GM12878 (cell line): ENCODE measurements around the gene METAP2. TPM values are rescaled to one million over a fixed set of nuclear protein-coding genes. Genes with fewer than 3 reads are reported as not detected.

Source experiments
- ATAC-seq: fragments of 200-7000 bp; cut with Tn5 transposase; 3 replicates; pipeline ENCODE4 v1.9.1; 2020; ENCODE audit warnings: mild to moderate bottlenecking, moderate library complexity
- BruUV-seq: library from RNA; stranded (reverse); fragments of 400-500 nt; replicated peaks from 2 replicates; lab custom pipeline; 2021; lab: Mats Ljungman, UMichigan
- CTCF ChIA-PET: fragments of 300-600 bp; sonication (Branson Sonifier 250); formaldehyde crosslinking; extraction: SDS; loops from one replicate; lab custom pipeline; 2021; ENCODE audit warnings: inconsistent platforms; lab: Yijun Ruan, JAX
- POLR2A ChIA-PET: fragments of 350-600 bp; formaldehyde crosslinking; extraction: SDS; loops from one replicate; lab custom pipeline; 2021; ENCODE audit warnings: inconsistent platforms; lab: Charles Lee
- RAD21 ChIA-PET: fragments of 300-600 bp; sonication (Branson Sonifier 250); formaldehyde crosslinking; loops from one replicate; lab custom pipeline; 2023; ENCODE audit warnings: antibody characterized with exemption; ENCODE audit not compliant: unreplicated experiment; lab: Charles Lee
- SMC1A ChIA-PET: fragments of 300-600 bp; sonication (Branson Sonifier 250); formaldehyde crosslinking; loops from one replicate; lab custom pipeline; 2023; ENCODE audit not compliant: unreplicated experiment, uncharacterized antibody; lab: Charles Lee
- DNase-seq: peaks from one replicate; pipeline ENCODE4 v3.0.0-alpha.2; 2011; ENCODE audit warnings: low read depth, low spot score
- FAIRE-seq: peaks from 3 replicates; lab custom pipeline; 2011; peaks lifted over from hg19 to GRCh38; lab: Jason Lieb, UNC
- H2AFZ ChIP-seq: 2 replicates; pipeline ENCODE4 v1.6.0; 2011; ENCODE audit warnings: low read depth, low read length, control low read depth; ENCODE audit not compliant: control insufficient read depth
- H3K27ac ChIP-seq: 2 replicates; pipeline ENCODE4 v1.5.1; 2011; ENCODE audit warnings: control low read depth; ENCODE audit not compliant: control insufficient read depth, insufficient read depth
- H3K27me3 ChIP-seq, 2 experiments: replicated peaks in 1 of 2; 2 replicates each; pipeline versions ENCODE4 v1.6.0 to v1.6.1; 2011; ENCODE audit warnings: low read length in 1 of 2; ENCODE audit not compliant: control insufficient read depth in 2 of 2, insufficient read depth in 2 of 2
- H3K36me3 ChIP-seq, 2 experiments: 2 replicates each; pipeline ENCODE4 v1.5.1; 2011; ENCODE audit warnings: low read length in 1 of 2; ENCODE audit not compliant: control insufficient read depth in 2 of 2, insufficient read depth in 2 of 2
- H3K4me1 ChIP-seq: 2 replicates; pipeline ENCODE4 v1.6.1; 2011; ENCODE audit warnings: mild to moderate bottlenecking, low read length, moderate library complexity, mixed read lengths; ENCODE audit not compliant: control insufficient read depth, insufficient read depth
- H3K4me2 ChIP-seq: 2 replicates; pipeline ENCODE4 v1.6.0; 2011; ENCODE audit warnings: control low read depth; ENCODE audit not compliant: control insufficient read depth, insufficient read depth
- H3K4me3 ChIP-seq: fragments of 200-600 bp; sonication (generic); 2 replicates; pipeline ENCODE4 v1.5.1; 2016
- H3K79me2 ChIP-seq: 2 replicates; pipeline ENCODE4 v1.6.0; 2011; ENCODE audit warnings: low read length; ENCODE audit not compliant: control insufficient read depth, insufficient read depth
- H3K9ac ChIP-seq: 2 replicates; pipeline ENCODE4 v1.8.0; 2011; ENCODE audit warnings: low read length, control low read depth, mixed read lengths; ENCODE audit not compliant: control insufficient read depth, insufficient read depth
- H3K9me3 ChIP-seq: replicated peaks from 3 replicates; pipeline ENCODE4 v1.5.1; 2011; ENCODE audit warnings: mild to moderate bottlenecking, low read length; ENCODE audit not compliant: control insufficient read depth, insufficient read depth
- H4K20me1 ChIP-seq: 2 replicates; pipeline ENCODE4 v1.6.0; 2011; ENCODE audit not compliant: control insufficient read depth, insufficient read depth
- BACH1 ChIP-seq: fragments of 450-650 bp; IDR thresholded peaks from 2 replicates; pipeline ENCODE4 v1.6.1; 2017; ENCODE audit warnings: mild to moderate bottlenecking, borderline replicate concordance
- CHD2 ChIP-seq: IDR thresholded peaks from 2 replicates; pipeline ENCODE4 v1.6.1; 2011; ENCODE audit warnings: low read depth, low read length, improper control_type of control experiment, borderline replicate concordance
- ELK1 ChIP-seq: IDR thresholded peaks from 2 replicates; pipeline ENCODE4 v1.6.1; 2012; ENCODE audit warnings: low read depth, low read length, improper control_type of control experiment
- KDM1A ChIP-seq: fragments of 200-600 bp; sonication (generic); IDR thresholded peaks from 2 replicates; pipeline ENCODE4 v1.6.1; 2016; ENCODE audit warnings: borderline replicate concordance
- LARP7 ChIP-seq: fragments of 450-650 bp; IDR thresholded peaks from 2 replicates; pipeline ENCODE4 v1.6.1; 2017; ENCODE audit warnings: mild to moderate bottlenecking
- PAX5 ChIP-seq: IDR thresholded peaks from 2 replicates; pipeline ENCODE4 v1.6.1; 2011; ENCODE audit warnings: low read depth, low read length, borderline replicate concordance
- RAD51 ChIP-seq: fragments of 450-650 bp; IDR thresholded peaks from 2 replicates; pipeline ENCODE4 v1.6.1; 2016; ENCODE audit warnings: moderate library complexity, mild to moderate bottlenecking, inconsistent platforms
- RCOR1 ChIP-seq: conservative IDR thresholded peaks from 2 replicates; pipeline ENCODE4 v1.6.1; 2012; ENCODE audit warnings: low read depth, low read length, improper control_type of control experiment
- RELA ChIP-seq: fragments of 450-650 bp; IDR thresholded peaks from 2 replicates; pipeline ENCODE4 v1.8.0; 2014; ENCODE audit warnings: borderline replicate concordance; ENCODE audit not compliant: partially characterized antibody
- RUNX3 ChIP-seq: IDR thresholded peaks from 2 replicates; pipeline ENCODE4 v1.6.1; 2012; ENCODE audit warnings: low read length, inconsistent platforms
- SMAD1 ChIP-seq: fragments of 450-650 bp; IDR thresholded peaks from 2 replicates; pipeline ENCODE4 v1.6.1; 2018; ENCODE audit warnings: mild to moderate bottlenecking, low read depth; ENCODE audit not compliant: partially characterized antibody
- SMARCA5 ChIP-seq: fragments of 450-650 bp; IDR thresholded peaks from 2 replicates; pipeline ENCODE4 v1.6.1; 2017; ENCODE audit warnings: mild to moderate bottlenecking
- TCF12 ChIP-seq: IDR thresholded peaks from 2 replicates; pipeline ENCODE4 v1.6.1; 2011; ENCODE audit warnings: low read depth, mild to moderate bottlenecking, low read length
- ZNF592 ChIP-seq: fragments of 450-650 bp; IDR thresholded peaks from 2 replicates; pipeline ENCODE4 v1.6.1; 2017; ENCODE audit warnings: mild to moderate bottlenecking, moderate library complexity
- WGBS: methylation state at CpG from one replicate; pipeline ENCODE4 v1.1.6; 2016; ENCODE audit warnings: low lambda C conversion rate; ENCODE audit not compliant: insufficient replicate concordance, insufficient coverage; ENCODE audit errors: missing lambda C conversion rate; 5-methylcytosine and 5-hydroxymethylcytosine counted together
- in situ Hi-C: fragments of 300-500 bp; cut with MboI; formaldehyde crosslinking; loops from 9 replicates; pipeline ENCODE4 v1.14.3; 2018; ENCODE audit warnings: mixed read lengths
- intact Hi-C: fragments of 100-400 bp; cut with micrococcal nuclease; formaldehyde crosslinking; loops from one replicate; pipeline ENCODE4 v1.14.2; 2022; ENCODE audit not compliant: unreplicated experiment
- polyA plus RNA-seq, 11 experiments: library from polyadenylated mRNA; depleted of rRNA in 4 of 11; unstranded in 6 of 11; stranded (reverse) in 5 of 11; fragments of >200 nt; fragmentation: Nextera tagmentation in 4 of 11; fragmentation: Illumina TruSeq in 1 of 11; extraction: Ambion mirVana in 4 of 11; extraction: Trizol in 1 of 11; gene quantifications; 1 replicate in 1 of 11; 2 replicates in 10 of 11; pipeline versions ENCODE4 v1.2.1 to v1.2.3, GENCODE V29; 2011 to 2016; ENCODE audit warnings: inconsistent platforms in 2 of 11, missing spikeins in 2 of 11, low read depth in 1 of 11
- total RNA-seq, 4 experiments: library from RNA; depleted of rRNA in 3 of 4; stranded (reverse); fragments of >200 nt in 3 of 4; fragmentation: Illumina TruSeq in 1 of 4; extraction: Trizol in 1 of 4; gene quantifications; 2 replicates each; pipeline versions ENCODE4 v1.2.1 to v1.2.3, GENCODE V29; 2013 to 2021

Gene METAP2
- total and polyA plus RNA-seq, 10 of the 15 experiments (the other 5 are each of a cell fraction or from before 2014, with no cell fraction given), result 50.7 to 132 (median 73.9) TPM

- H3K27ac ChIP-seq, result no peak overlapping the region
- 93% methylated on average over 2 of the region's 2 CpGs for WGBS
- H3K9me3 ChIP-seq, result no peaks in the 10 kb centered on the region
- no peaks in the 10 kb centered on the region for H3K4me1 ChIP-seq
- intact Hi-C loops, result no loop called here
- H3K36me3 ChIP-seq, result peaks cover 0 to 19% of the 10 kb centered on the region in 2 experiments; a peak in 3 of 4 replicates
- TF ChIP-seq SMARCA5 (no peak), PAX5 (no peak), RAD51 (no peak)
- DNase-seq (no peak), FAIRE-seq (no peak), ATAC-seq (no peak)
- H4K20me1 ChIP-seq, result no peaks in the 10 kb centered on the region
- H3K27me3 ChIP-seq, result no peaks in the 10 kb centered on the region
- no peak overlapping the region for H3K4me2 ChIP-seq
- BruUV-seq, result no TSS peak
- H3K4me3 ChIP-seq, result no peak overlapping the region
- no peak overlapping the region for H2AFZ ChIP-seq
- no peak overlapping the region for H3K9ac ChIP-seq
- ChIA-PET POLR2A (interaction anchor here (0.7 kb wide), 1 partner anchor 13 kb away, joined by 3 read pairs; the partner anchor contains the start of gene METAP2), CTCF (interaction anchor here (0.9 to 2.1 kb wide), 2 partner anchors 10 to 13 kb away, joined by 3 to 4 read pairs; partner anchors contain the start of gene METAP2), SMC1A (interaction anchor here (0.6 kb wide), 1 partner anchor 13 kb away, joined by 3 read pairs; no protein-coding TSS in a partner anchor), RAD21 (no interaction called here)
- in situ Hi-C loops, result no loop called here
- H3K79me2 ChIP-seq, result peaks cover 3% of the 10 kb centered on the region
Measured at GRCh38 chr12:95487024-95487423, 13.1 kb downstream of the METAP2 start.

GRCh38 chr12:95492462-95492861, 18.5 kb downstream of the METAP2 start:
- ChIA-PET CTCF (interaction anchor here (0.5 to 0.6 kb wide), 2 partner anchors 9 to 399 kb away, joined by 3 read pairs; no protein-coding TSS in a partner anchor), SMC1A (no interaction called here), RAD21 (no interaction called here), POLR2A (interaction anchor here (0.7 kb wide), 1 partner anchor 681 kb away, joined by 3 read pairs; no protein-coding TSS in a partner anchor)
- H3K9me3 ChIP-seq, result no peaks in the 10 kb centered on the region
- in situ Hi-C loops (no loop called here), intact Hi-C loops (no loop called here)
- FAIRE-seq (no peak), ATAC-seq (no peak), DNase-seq (no peak)
- no TSS peak for BruUV-seq
- H3K4me3 ChIP-seq, result no peak overlapping the region
- H3K4me1 ChIP-seq, result no peaks in the 10 kb centered on the region
- H3K9ac ChIP-seq, result no peak overlapping the region
- H3K27ac ChIP-seq, result no peak overlapping the region
- H3K27me3 ChIP-seq, result no peaks in the 10 kb centered on the region
- peaks cover 2 to 29% of the 10 kb centered on the region in 2 experiments; a peak in 3 of 4 replicates for H3K36me3 ChIP-seq
- H3K79me2 ChIP-seq, result no peaks in the 10 kb centered on the region
- H4K20me1 ChIP-seq, result no peaks in the 10 kb centered on the region
- 100% methylated on average over 2 of the region's 2 CpGs for WGBS
- no peak overlapping the region for H3K4me2 ChIP-seq
- H2AFZ ChIP-seq, result no peak overlapping the region
- TF ChIP-seq BACH1, result no peak
- TF ChIP-seq RELA, result no peak
- TF ChIP-seq TCF12, result no peak
- no peak for TF ChIP-seq CHD2
- no peak for TF ChIP-seq RUNX3
- TF ChIP-seq ZNF592, result no peak
- no peak for TF ChIP-seq ELK1
- no peak for TF ChIP-seq RCOR1
- no peak for TF ChIP-seq SMAD1
- TF ChIP-seq LARP7, result no peak
- no peak for TF ChIP-seq KDM1A
